ENCODE results near the gene ITPR3. TPM values are rescaled to one million over a fixed set of nuclear protein-coding genes. Genes with fewer than 3 reads are reported as not detected.

Gene ITPR3
- total RNA-seq, 2 donors from 2014 or later: 106 to 108 TPM

GRCh38 chr6:33732385-33732784 lies 111.3 kb downstream of the ITPR3 start:
- intact Hi-C loops (cut with DNase I, micrococcal nuclease): no loop called here
- no peak for ATAC-seq
- no peak for DNase-seq

GRCh38 chr6:33732817-33733708 lies 111.9 kb downstream of the ITPR3 start:
- intact Hi-C loops (cut with DNase I, micrococcal nuclease): no loop called here
- ATAC-seq: no peak

GRCh38 chr6:33733709-33734007 lies 112.5 kb downstream of the ITPR3 start:
- intact Hi-C loops (cut with DNase I, micrococcal nuclease): no loop called here
- DNase-seq (no peak), ATAC-seq (no peak)

More at GRCh38 chr6:33732817-33733708, 111.9 kb downstream of the ITPR3 start:
- DNase-seq: no peak

- no peak for ATAC-seq
Measured at GRCh38 chr6:33735216-33735615, 114.1 kb downstream of the ITPR3 start.

GRCh38 chr6:33737267-33738026 lies 116.3 kb downstream of the ITPR3 start:
- DNase-seq (no peak), ATAC-seq (no peak)
- intact Hi-C loops (cut with DNase I, micrococcal nuclease): no loop called here

More at GRCh38 chr6:33735216-33735615, 114.1 kb downstream of the ITPR3 start:
- DNase-seq: no peak
- intact Hi-C loops (cut with DNase I, micrococcal nuclease): no loop called here

GRCh38 chr6:33738153-33738552 lies 117.0 kb downstream of the ITPR3 start:
- peak; percentile 93 for ATAC-seq
- intact Hi-C loops (cut with DNase I, micrococcal nuclease): no loop called here
- DNase-seq: peak in 1 of 2 donors; percentile 44

- intact Hi-C loops (cut with DNase I, micrococcal nuclease): no loop called here
- no peak for ATAC-seq
- no peak for DNase-seq
Measured at GRCh38 chr6:33738879-33739278, 117.8 kb downstream of the ITPR3 start.

GRCh38 chr6:33739571-33739970 lies 118.4 kb downstream of the ITPR3 start:
- no peak for DNase-seq
- intact Hi-C loops (cut with DNase I, micrococcal nuclease): no loop called here
- ATAC-seq: no peak

- intact Hi-C loops (cut with DNase I, micrococcal nuclease): no loop called here
- no peak for DNase-seq
- no peak for ATAC-seq
Measured at GRCh38 chr6:33740204-33740608, 119.1 kb downstream of the ITPR3 start.

- DNase-seq: no peak
- no peak for ATAC-seq
- intact Hi-C loops (cut with DNase I, micrococcal nuclease): no loop called here
Measured at GRCh38 chr6:33740794-33741193, 119.7 kb downstream of the ITPR3 start.

- intact Hi-C loops (cut with DNase I, micrococcal nuclease): no loop called here
- DNase-seq (no peak), ATAC-seq (no peak)
Measured at GRCh38 chr6:33742092-33742491, 121.0 kb downstream of the ITPR3 start.

GRCh38 chr6:33742837-33743236 lies 121.7 kb downstream of the ITPR3 start:
- ATAC-seq (no peak), DNase-seq (no peak)
- intact Hi-C loops (cut with DNase I, micrococcal nuclease): no loop called here

GRCh38 chr6:33744001-33744848 lies 123.1 kb downstream of the ITPR3 start:
- intact Hi-C loops (cut with DNase I, micrococcal nuclease): no loop called here
- ATAC-seq (peak; percentile 76), DNase-seq (peak; percentile 77 to 87)

- intact Hi-C loops (cut with DNase I, micrococcal nuclease): no loop called here
- ATAC-seq (peak; percentile 89), DNase-seq (peak; percentile 76 to 89)
Measured at GRCh38 chr6:33744895-33745546, 123.9 kb downstream of the ITPR3 start.

GRCh38 chr6:33745548-33745947 lies 124.4 kb downstream of the ITPR3 start:
- ATAC-seq (peak; percentile 7), DNase-seq (peak in 1 of 2 donors; percentile 62)
- intact Hi-C loops (cut with DNase I, micrococcal nuclease): no loop called here

Data from left colon (tissue), 2 donors.